MCF 10A (cell line): ENCODE data around the gene DRAM1. TPM values are rescaled to one million over a fixed set of nuclear protein-coding genes. Genes with fewer than 3 reads are reported as not detected.

Experiments used
- BruUV-seq: library from RNA; stranded (reverse); fragments of 400-500 nt; replicated peaks from 2 replicates; lab custom pipeline; 2021; lab: Mats Ljungman, UMichigan
- CTCF ChIA-PET: fragments of 300-600 bp; sonication (Branson Sonifier 250); formaldehyde crosslinking; extraction: SDS; loops from one replicate; lab custom pipeline; 2021; ENCODE audit warnings: antibody characterized with exemption, inconsistent platforms; lab: Yijun Ruan, JAX
- POLR2A ChIA-PET: fragments of 300-600, 350-650 bp; sonication (Branson Sonifier 250); formaldehyde crosslinking; extraction: SDS; loops from one replicate; lab custom pipeline; 2020; ENCODE audit warnings: antibody characterized with exemption, inconsistent platforms; lab: Yijun Ruan, JAX
- DNase-seq: peaks from one replicate; pipeline ENCODE4 v3.0.0-alpha.2; 2018; ENCODE audit not compliant: unreplicated experiment
- H3K27ac Mint-ChIP-seq: one replicate; pipeline ENCODE4 v1.8.0; 2022; ENCODE audit warnings: mild to moderate bottlenecking, low read depth, mixed read lengths; ENCODE audit not compliant: unreplicated experiment
- H3K27me3 Mint-ChIP-seq: one replicate; pipeline ENCODE4 v1.8.0; 2022; ENCODE audit warnings: mixed read lengths; ENCODE audit not compliant: insufficient read depth, unreplicated experiment
- H3K36me3 Mint-ChIP-seq: one replicate; pipeline ENCODE4 v1.8.0; 2022; ENCODE audit warnings: mild to moderate bottlenecking, moderate library complexity, mixed read lengths; ENCODE audit not compliant: insufficient read depth, unreplicated experiment
- H3K4me1 Mint-ChIP-seq: one replicate; pipeline ENCODE4 v1.8.0; 2022; ENCODE audit warnings: mixed read lengths; ENCODE audit not compliant: insufficient read depth, unreplicated experiment
- H3K4me3 Mint-ChIP-seq: one replicate; pipeline ENCODE4 v1.8.0; 2022; ENCODE audit warnings: mild to moderate bottlenecking, moderate library complexity, mixed read lengths; ENCODE audit not compliant: unreplicated experiment
- H3K9me3 Mint-ChIP-seq: one replicate; pipeline ENCODE4 v1.8.0; 2022; ENCODE audit warnings: mixed read lengths; ENCODE audit not compliant: unreplicated experiment
- CTCF ChIP-seq: fragments of 200-600 bp; IDR thresholded peaks from one replicate; pipeline ENCODE4 v1.8.0; 2022; ENCODE audit warnings: antibody characterized with exemption, mild to moderate bottlenecking; ENCODE audit not compliant: unreplicated experiment
- intact Hi-C: fragments of 100-400 bp; cut with micrococcal nuclease; formaldehyde crosslinking; loops from 2 replicates; pipeline ENCODE4 v1.14.1; 2022
- total RNA-seq: library from RNA; stranded (reverse); gene quantifications from 2 replicates; pipeline ENCODE4 v1.2.3, GENCODE V29; 2022

Gene DRAM1
- total RNA-seq, 1 experiment from 2014 or later = 8.7 TPM

GRCh38 chr12:101935890-101936746, 58.7 kb downstream of the DRAM1 start:
- peak; percentile 91 for DNase-seq
- Mint-ChIP-seq H3K27ac (peak overlapping the region; percentile 97), H3K27me3 (no peaks in the 10 kb centered on the region), H3K4me1 (peaks cover 25% of the 10 kb centered on the region), H3K4me3 (peak overlapping the region; percentile 32), H3K36me3 (peaks cover 5% of the 10 kb centered on the region), H3K9me3 (no peaks in the 10 kb centered on the region)
- CTCF ChIA-PET = interaction anchor here (0.5 to 4.8 kb wide), 15 partner anchors 11 to 880 kb away, joined by 3 to 35 read pairs (median 4); no protein-coding TSS in a partner anchor
- TF ChIP-seq CTCF = no peak
- intact Hi-C loops = loop anchor here (1.0 to 10.0 kb wide), 5 partner anchors 19 to 881 kb away; partner anchors contain the start of gene WASHC3
- BruUV-seq = no TSS peak
- POLR2A ChIA-PET = interaction anchor here (0.7 to 2.1 kb wide), 9 partner anchors 10 to 1624 kb away, joined by 3 to 16 read pairs (median 6); partner anchors contain the start of genes ARL1, DRAM1 and WASHC3

- BruUV-seq = no TSS peak
- no peak for TF ChIP-seq CTCF
- intact Hi-C loops = loop anchor here (1.0 to 10.0 kb wide), 6 partner anchors 125 to 878 kb away; partner anchors contain the start of gene WASHC3
- no peak for DNase-seq
- Mint-ChIP-seq H3K9me3 (no peaks in the 10 kb centered on the region), H3K4me1 (peaks cover 25% of the 10 kb centered on the region), H3K36me3 (no peaks in the 10 kb centered on the region), H3K4me3 (no peak overlapping the region), H3K27ac (no peak overlapping the region), H3K27me3 (no peaks in the 10 kb centered on the region)
- POLR2A ChIA-PET = interaction anchor here (0.7 to 1.5 kb wide), 2 partner anchors 13 to 123 kb away, joined by 3 read pairs; partner anchors contain the start of gene WASHC3
- CTCF ChIA-PET = interaction anchor here (0.7 to 4.8 kb wide), 18 partner anchors 9 to 1345 kb away, joined by 3 to 35 read pairs (median 5); partner anchors contain the start of gene WASHC3
Observed at GRCh38 chr12:101939306-101939705, 61.9 kb downstream of the DRAM1 start.

- TF ChIP-seq CTCF = peak; percentile 77
- Mint-ChIP-seq H3K36me3 (no peaks in the 10 kb centered on the region), H3K27me3 (no peaks in the 10 kb centered on the region), H3K27ac (no peak overlapping the region), H3K4me1 (peaks cover 23% of the 10 kb centered on the region), H3K9me3 (no peaks in the 10 kb centered on the region), H3K4me3 (no peak overlapping the region)
- intact Hi-C loops = loop anchor here (1.0 to 10.0 kb wide), 8 partner anchors 125 to 939 kb away; partner anchors contain the start of gene WASHC3
- BruUV-seq = no TSS peak
- DNase-seq = peak; percentile 81
- POLR2A ChIA-PET = interaction anchor here (0.7 to 1.5 kb wide), 2 partner anchors 13 to 122 kb away, joined by 3 read pairs; partner anchors contain the start of gene WASHC3
- CTCF ChIA-PET = interaction anchor here (0.6 to 4.8 kb wide), 26 partner anchors 8 to 939 kb away, joined by 3 to 35 read pairs (median 4); partner anchors contain the start of gene WASHC3
Observed at GRCh38 chr12:101939856-101940265, 62.5 kb downstream of the DRAM1 start.
